Immature natural killer cell (primary cell): ENCODE results near the gene ZNF324B. TPM values are rescaled to one million over a fixed set of nuclear protein-coding genes. Genes with fewer than 3 reads are reported as not detected.
"Not testable (repeated sequence)": the region's sequence is repeated elsewhere in the genome, so short reads cannot be mapped to it uniquely, and the experiment has no call there.

Experiments used
- DNase-seq, 3 donors: peaks; one replicate each; pipeline ENCODE4 v3.0.0; 2022; ENCODE audit warnings: mixed read lengths in 1 of 3
- H3K27ac Mint-ChIP-seq, 6 donors: one replicate each; pipeline ENCODE4 v1.8.0; 2020; ENCODE audit warnings: mixed read lengths in 6 of 6, mild to moderate bottlenecking in 5 of 6, inconsistent platforms in 4 of 6, moderate library complexity in 3 of 6
- H3K27me3 Mint-ChIP-seq, 3 donors: one replicate each; pipeline ENCODE4 v1.8.0; 2020 to 2021; ENCODE audit warnings: low read depth in 3 of 3, mild to moderate bottlenecking in 3 of 3, mixed read lengths in 3 of 3, moderate library complexity in 3 of 3, inconsistent platforms in 1 of 3
- H3K36me3 Mint-ChIP-seq, 3 donors: one replicate each; pipeline ENCODE4 v1.8.0; 2020; ENCODE audit warnings: mixed read lengths in 3 of 3, inconsistent platforms in 2 of 3, mild to moderate bottlenecking in 2 of 3
- H3K4me1 Mint-ChIP-seq, 2 donors: one replicate each; pipeline ENCODE4 v1.8.0; 2020; ENCODE audit warnings: inconsistent platforms in 2 of 2, mild to moderate bottlenecking in 2 of 2, mixed read lengths in 2 of 2, moderate library complexity in 1 of 2
- H3K4me3 Mint-ChIP-seq, 5 donors: one replicate each; pipeline ENCODE4 v1.8.0; 2020; ENCODE audit warnings: mild to moderate bottlenecking in 5 of 5, mixed read lengths in 5 of 5, inconsistent platforms in 3 of 5, moderate library complexity in 3 of 5
- H3K9me3 Mint-ChIP-seq, 6 donors: one replicate each; pipeline ENCODE4 v1.8.0; 2020; ENCODE audit warnings: mild to moderate bottlenecking in 6 of 6, mixed read lengths in 6 of 6, inconsistent platforms in 4 of 6, moderate library complexity in 3 of 6
- polyA plus RNA-seq, 3 donors: library from polyadenylated mRNA; unstranded; fragments of 300-500 nt; fragmentation: Illumina TruSeq; gene quantifications; one replicate each; pipeline ENCODE4 v1.2.3, GENCODE V29; 2021

Gene ZNF324B
- polyA plus RNA-seq, 3 donors from 2014 or later, result 1.1 to 2.0 TPM; not detected in 1

- H3K4me1 Mint-ChIP-seq, result peaks cover 14% of the 10 kb centered on the region in 2 donors
- H3K36me3 Mint-ChIP-seq, result peaks cover 40 to 58% (median 54%) of the 10 kb centered on the region in 3 donors
- no peak overlapping the region for H3K4me3 Mint-ChIP-seq
- no peak for DNase-seq
- H3K27ac Mint-ChIP-seq, result peak overlapping the region in 1 of 6 donors; percentile 29
- H3K9me3 Mint-ChIP-seq, result peaks cover 45 to 91% (median 85%) of the 10 kb centered on the region in 6 donors
- H3K27me3 Mint-ChIP-seq, result peaks cover 2 to 6% (median 2%) of the 10 kb centered on the region in 3 donors
Observed at GRCh38 chr19:58434217-58434616, 17.2 kb upstream of the ZNF324B start.

DNA sequence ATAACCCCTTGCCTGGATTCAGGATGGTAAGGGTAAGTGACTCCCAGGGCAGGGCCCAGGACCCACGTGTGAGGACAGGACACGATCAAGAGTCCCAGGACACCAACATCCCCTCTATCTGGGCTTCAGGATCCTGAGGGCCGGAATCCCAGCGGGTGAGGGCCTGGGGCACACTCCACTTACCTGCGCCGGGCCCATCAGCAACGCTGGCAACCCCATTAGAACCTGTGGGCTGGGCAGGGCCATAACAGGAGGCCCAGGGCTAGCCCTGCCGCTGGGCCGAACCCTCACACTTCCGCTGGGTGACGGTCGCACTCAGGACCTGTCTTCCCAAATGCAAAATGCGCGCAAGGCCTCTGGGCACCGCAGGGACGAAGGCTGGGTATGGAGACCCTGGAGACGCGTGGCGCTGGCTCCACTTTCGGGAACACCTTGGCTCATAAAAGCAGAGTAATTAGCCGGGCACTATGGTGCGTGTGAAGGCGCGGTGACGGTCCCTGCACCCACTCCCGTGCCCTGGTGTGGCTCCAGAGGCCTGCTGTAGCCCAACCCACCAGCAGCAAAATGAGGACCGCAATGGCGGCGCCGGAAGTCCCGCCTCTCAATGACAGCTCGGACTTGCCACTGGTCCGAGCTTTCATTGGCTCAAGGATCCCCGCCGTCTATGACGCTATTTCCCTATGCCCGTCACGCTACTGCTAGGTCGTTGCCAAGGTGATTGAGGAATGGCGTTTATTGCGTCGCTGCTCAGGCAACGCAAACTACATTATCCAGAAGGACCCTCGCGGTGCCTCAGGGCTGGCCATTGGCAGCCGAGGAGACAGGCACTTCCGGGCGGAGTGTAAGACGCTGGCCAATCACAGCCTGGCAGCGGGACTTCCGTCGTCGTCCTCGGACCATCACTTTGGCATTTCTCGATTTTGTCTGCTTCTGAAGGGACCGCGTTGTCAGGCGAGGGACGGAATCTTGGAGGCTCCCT, 11.6 kb upstream of the ZNF324B start, which contains the start of gene ZNF132:
Gene ZNF132, minus strand, starts transcription at position 578 of the 979 bp plus-strand sequence. Its CDS starts 332 bp downstream, at position 246.
- Mint-ChIP-seq H3K36me3 (peaks cover 33 to 46% (median 41%) of the 10 kb centered on the region in 3 donors), H3K4me3 (peak within 1 kb of the TSS; percentile 94 to 98 (median 95)), H3K9me3 (peaks cover 14 to 48% (median 43%) of the 10 kb centered on the region in 6 donors), H3K27me3 (peaks cover 7 to 15% (median 7%) of the 10 kb centered on the region in 3 donors), H3K4me1 (peaks cover 34 to 37% of the 10 kb centered on the region in 2 donors), H3K27ac (peak within 1 kb of the TSS; percentile 88 to 99 (median 98))
- peak; percentile 96 to 97 (median 97) for DNase-seq

GRCh38 chr19:58440556-58440955, 10.9 kb upstream of the ZNF324B start:
- Mint-ChIP-seq H3K4me3 (peak overlapping the region; percentile 94 to 98 (median 95)), H3K27me3 (peaks cover 7 to 15% (median 7%) of the 10 kb centered on the region in 3 donors), H3K4me1 (peaks cover 34 to 37% of the 10 kb centered on the region in 2 donors), H3K9me3 (peaks cover 9 to 41% (median 36%) of the 10 kb centered on the region in 6 donors), H3K27ac (peak overlapping the region; percentile 88 to 99 (median 98)), H3K36me3 (peaks cover 27 to 39% (median 34%) of the 10 kb centered on the region in 3 donors)
- no peak for DNase-seq

- not testable (repeated sequence) for H3K4me3 Mint-ChIP-seq, H3K27ac Mint-ChIP-seq, DNase-seq
- Mint-ChIP-seq H3K9me3 (peaks cover 7 to 19% (median 14%) of the 10 kb centered on the region in 6 donors), H3K4me1 (peaks cover 28 to 29% of the 10 kb centered on the region in 2 donors), H3K27me3 (peaks cover 9 to 24% (median 11%) of the 10 kb centered on the region in 3 donors), H3K36me3 (peaks cover 10 to 15% (median 13%) of the 10 kb centered on the region in 3 donors)
Observed at GRCh38 chr19:58442986-58443385, 8.4 kb upstream of the ZNF324B start.

GRCh38 chr19:58448860-58449259, 2.6 kb upstream of the ZNF324B start:
- H3K36me3 Mint-ChIP-seq, H3K4me3 Mint-ChIP-seq, H3K27ac Mint-ChIP-seq, H3K9me3 Mint-ChIP-seq, DNase-seq: not testable (repeated sequence)
- Mint-ChIP-seq H3K27me3 (peaks cover 7 to 21% (median 15%) of the 10 kb centered on the region in 3 donors), H3K4me1 (peaks cover 18 to 19% of the 10 kb centered on the region in 2 donors)

DNA sequence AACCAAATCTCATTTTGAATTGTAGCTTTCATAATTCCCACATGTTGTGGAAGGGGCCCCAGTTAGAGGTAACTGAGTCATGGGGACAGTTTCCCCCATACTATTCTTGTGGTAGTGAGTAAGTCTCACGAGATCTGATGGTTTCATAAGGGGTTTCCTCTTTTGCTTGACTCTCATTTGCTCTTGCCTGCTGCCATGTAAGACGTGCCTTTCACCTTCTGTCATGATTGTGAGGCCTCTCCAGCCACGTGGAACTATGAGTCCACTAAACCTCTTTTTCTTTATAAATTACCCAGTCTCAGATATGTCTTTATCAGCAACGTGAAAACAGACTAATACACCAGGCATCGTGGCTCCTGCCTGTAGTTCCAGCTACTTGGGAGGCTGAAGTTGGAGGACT, 1.4 kb upstream of the ZNF324B start:
- H3K9me3 Mint-ChIP-seq, H3K27ac Mint-ChIP-seq, DNase-seq, H3K4me3 Mint-ChIP-seq, H3K36me3 Mint-ChIP-seq: not testable (repeated sequence)
- peaks cover 18 to 25% of the 10 kb centered on the region in 2 donors for H3K4me1 Mint-ChIP-seq
- peaks cover 7 to 19% (median 15%) of the 10 kb centered on the region in 3 donors for H3K27me3 Mint-ChIP-seq

GRCh38 chr19:58450856-58451357, 515 bp upstream of the ZNF324B start:
- H3K27ac Mint-ChIP-seq, result peak overlapping the region; percentile 79 to 92 (median 83)
- peak overlapping the region; percentile 80 to 90 (median 86) for H3K4me3 Mint-ChIP-seq
- peaks cover 4 to 7% (median 5%) of the 10 kb centered on the region in 3 donors for H3K36me3 Mint-ChIP-seq
- H3K4me1 Mint-ChIP-seq, result peaks cover 18 to 25% of the 10 kb centered on the region in 2 donors
- H3K27me3 Mint-ChIP-seq, result peaks cover 7 to 19% (median 15%) of the 10 kb centered on the region in 3 donors
- DNase-seq, result no peak
- H3K9me3 Mint-ChIP-seq, result peaks cover 0 to 8% (median 2%) of the 10 kb centered on the region in 6 donors

DNA sequence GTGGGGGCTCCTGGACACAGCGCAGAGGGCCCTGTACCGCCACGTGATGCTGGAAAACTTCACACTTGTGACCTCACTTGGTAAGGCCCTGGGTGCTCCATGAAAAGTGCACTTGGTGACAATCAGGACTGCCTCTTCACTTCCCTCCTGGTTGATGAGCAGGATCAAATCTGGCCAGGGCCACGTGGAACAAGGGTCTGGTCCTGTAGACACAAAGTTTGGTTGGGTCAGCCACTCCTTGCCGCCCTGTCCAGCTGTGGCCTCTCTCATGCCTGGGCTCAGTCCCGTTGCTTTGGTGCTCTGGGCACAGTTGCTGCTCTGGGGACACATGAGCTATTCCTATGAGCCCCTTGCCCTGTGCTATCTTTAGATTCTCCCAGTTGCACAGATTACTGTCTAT, 2.3 kb downstream of the ZNF324B start:
- Mint-ChIP-seq H3K4me1 (peaks cover 18 to 25% of the 10 kb centered on the region in 2 donors), H3K36me3 (peaks cover 7 to 14% (median 7%) of the 10 kb centered on the region in 3 donors), H3K27ac (peak overlapping the region in 1 of 6 donors; percentile 30), H3K27me3 (peaks cover 4 to 6% (median 5%) of the 10 kb centered on the region in 3 donors), H3K9me3 (peaks cover 0 to 2% (median 0%) of the 10 kb centered on the region in 6 donors), H3K4me3 (peak overlapping the region; percentile 29 to 78 (median 55))
- DNase-seq, result no peak

- Mint-ChIP-seq H3K36me3 (peaks cover 7 to 18% (median 7%) of the 10 kb centered on the region in 3 donors), H3K27ac (no peak overlapping the region), H3K27me3 (peaks cover 4 to 6% (median 5%) of the 10 kb centered on the region in 3 donors), H3K4me3 (no peak overlapping the region), H3K4me1 (peaks cover 18 to 25% of the 10 kb centered on the region in 2 donors), H3K9me3 (peaks cover 0 to 2% (median 0%) of the 10 kb centered on the region in 6 donors)
- no peak for DNase-seq
Observed at GRCh38 chr19:58455306-58455705, 3.9 kb downstream of the ZNF324B start.

- peaks cover 7 to 18% (median 7%) of the 10 kb centered on the region in 3 donors for H3K36me3 Mint-ChIP-seq
- peaks cover 10 to 20% of the 10 kb centered on the region in 2 donors for H3K4me1 Mint-ChIP-seq
- H3K27ac Mint-ChIP-seq, result no peak overlapping the region
- peaks cover 3 to 5% (median 4%) of the 10 kb centered on the region in 3 donors for H3K27me3 Mint-ChIP-seq
- no peak overlapping the region for H3K4me3 Mint-ChIP-seq
- peaks cover 0 to 2% (median 0%) of the 10 kb centered on the region in 6 donors for H3K9me3 Mint-ChIP-seq
- no peak for DNase-seq
Observed at GRCh38 chr19:58456111-58456510, 4.7 kb downstream of the ZNF324B start.

- Mint-ChIP-seq H3K27me3 (peaks cover 0 to 1% (median 0%) of the 10 kb centered on the region in 3 donors), H3K4me1 (no peaks in the 10 kb centered on the region), H3K36me3 (peaks cover 4 to 12% (median 7%) of the 10 kb centered on the region in 3 donors), H3K4me3 (no peak overlapping the region), H3K27ac (no peak overlapping the region), H3K9me3 (no peaks in the 10 kb centered on the region)
- no peak for DNase-seq
Observed at GRCh38 chr19:58460039-58460438, 8.6 kb downstream of the ZNF324B start.

- peak overlapping the region; percentile 57 to 90 (median 82) for H3K27ac Mint-ChIP-seq
- peaks cover 23 to 29% of the 10 kb centered on the region in 2 donors for H3K4me1 Mint-ChIP-seq
- H3K36me3 Mint-ChIP-seq, result no peaks in the 10 kb centered on the region
- peak overlapping the region; percentile 81 to 87 (median 84) for H3K4me3 Mint-ChIP-seq
- DNase-seq, result no peak
- H3K27me3 Mint-ChIP-seq, result peaks cover 0 to 11% (median 3%) of the 10 kb centered on the region in 3 donors
- no peaks in the 10 kb centered on the region for H3K9me3 Mint-ChIP-seq
Observed at GRCh38 chr19:58466089-58466759, 14.8 kb downstream of the ZNF324B start.
